Measurements from ENCODE around the gene TXNDC2.

TXNDC2 gene

DNA sequence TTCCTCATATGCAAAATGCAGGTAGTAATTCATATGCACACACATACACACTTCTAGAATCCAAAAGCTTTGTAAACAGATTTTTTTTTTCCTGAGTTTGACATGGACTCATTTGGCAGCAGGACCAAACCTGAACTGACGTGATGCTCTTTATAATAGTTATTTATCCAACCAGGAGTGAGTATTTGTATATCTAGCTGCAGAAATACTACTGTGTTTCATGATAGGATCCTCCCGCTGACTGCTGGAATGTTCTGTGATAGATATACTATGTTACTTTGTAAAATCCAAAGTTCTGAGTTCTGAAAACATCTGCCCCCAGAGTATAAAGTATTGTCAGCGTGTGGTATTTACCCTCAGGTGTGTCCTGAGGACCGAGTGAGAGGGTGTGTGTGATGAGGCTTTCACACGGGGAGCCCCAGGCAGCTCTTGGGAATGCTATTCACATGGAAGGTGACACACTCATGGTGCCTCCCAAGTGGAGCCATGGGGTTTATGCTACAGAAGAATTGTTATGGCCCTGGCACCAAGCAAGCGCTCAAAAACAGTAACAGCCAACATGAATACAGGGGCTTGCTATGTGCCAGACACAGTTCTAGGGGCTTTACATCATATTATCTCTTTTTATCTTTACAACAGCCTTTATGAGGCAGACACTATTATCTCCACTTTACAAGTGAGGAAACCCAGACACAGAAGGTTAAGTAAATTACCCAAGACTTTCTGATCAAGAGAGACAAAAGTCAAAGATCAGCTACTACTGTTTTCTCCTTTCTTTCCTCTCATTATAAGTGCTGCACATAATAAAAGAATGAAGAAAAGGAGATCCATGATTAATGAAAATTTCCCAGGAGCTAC lies 16.7 kb upstream of the TXNDC2 start:
- Histone ChIP-seq H3K27me3 (ENCODE audit: insufficient read depth, low read depth, severe bottlenecking) (no peaks in the 10 kb centered on the region), H3K27ac (no peak overlapping the region)
- no peak for DNase-seq

DNA sequence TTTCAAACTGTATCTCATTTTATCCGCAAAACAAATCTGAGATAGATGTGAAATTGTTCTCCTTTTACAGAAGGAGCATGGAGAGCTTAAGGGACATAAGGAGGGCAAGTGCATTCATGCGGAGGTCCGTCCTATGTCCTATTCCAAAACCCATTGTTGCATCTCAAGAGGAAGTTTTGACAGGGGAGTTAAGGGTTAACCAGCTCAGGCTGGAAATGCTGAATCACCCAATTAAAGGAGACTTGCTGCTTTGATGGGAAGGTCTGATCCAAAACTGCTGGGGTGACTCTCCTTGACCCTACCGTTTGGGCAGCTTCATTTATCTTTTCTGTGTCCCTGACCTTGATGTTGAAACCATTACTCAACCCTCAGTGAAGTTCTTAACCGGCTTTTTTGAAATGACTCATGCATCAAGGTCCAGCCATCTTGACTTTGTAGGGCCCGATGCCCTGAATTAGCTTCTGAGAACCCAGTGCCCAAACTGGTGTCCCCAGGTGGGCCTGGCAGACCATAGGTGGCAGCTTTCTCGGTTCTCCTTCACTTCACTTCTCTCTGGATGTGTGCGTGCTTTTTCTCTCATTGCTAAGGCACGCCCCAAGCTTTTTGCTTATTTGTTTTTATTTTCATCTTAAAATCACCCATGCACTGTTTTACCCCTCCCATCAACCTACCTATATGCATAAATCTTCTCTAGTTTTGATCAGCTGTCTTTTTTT lies 15.9 kb upstream of the TXNDC2 start:
- no peak for DNase-seq
- Histone ChIP-seq H3K27ac (no peak overlapping the region), H3K9me3 (ENCODE audit: severe bottlenecking) (no peaks in the 10 kb centered on the region), H3K4me3 (ENCODE audit: low read depth, low read length) (no peak overlapping the region), H3K36me3 (no peaks in the 10 kb centered on the region), H3K27me3 (ENCODE audit: insufficient read depth, low read depth, severe bottlenecking) (no peaks in the 10 kb centered on the region)
- TF ChIP-seq, protein P1, sequence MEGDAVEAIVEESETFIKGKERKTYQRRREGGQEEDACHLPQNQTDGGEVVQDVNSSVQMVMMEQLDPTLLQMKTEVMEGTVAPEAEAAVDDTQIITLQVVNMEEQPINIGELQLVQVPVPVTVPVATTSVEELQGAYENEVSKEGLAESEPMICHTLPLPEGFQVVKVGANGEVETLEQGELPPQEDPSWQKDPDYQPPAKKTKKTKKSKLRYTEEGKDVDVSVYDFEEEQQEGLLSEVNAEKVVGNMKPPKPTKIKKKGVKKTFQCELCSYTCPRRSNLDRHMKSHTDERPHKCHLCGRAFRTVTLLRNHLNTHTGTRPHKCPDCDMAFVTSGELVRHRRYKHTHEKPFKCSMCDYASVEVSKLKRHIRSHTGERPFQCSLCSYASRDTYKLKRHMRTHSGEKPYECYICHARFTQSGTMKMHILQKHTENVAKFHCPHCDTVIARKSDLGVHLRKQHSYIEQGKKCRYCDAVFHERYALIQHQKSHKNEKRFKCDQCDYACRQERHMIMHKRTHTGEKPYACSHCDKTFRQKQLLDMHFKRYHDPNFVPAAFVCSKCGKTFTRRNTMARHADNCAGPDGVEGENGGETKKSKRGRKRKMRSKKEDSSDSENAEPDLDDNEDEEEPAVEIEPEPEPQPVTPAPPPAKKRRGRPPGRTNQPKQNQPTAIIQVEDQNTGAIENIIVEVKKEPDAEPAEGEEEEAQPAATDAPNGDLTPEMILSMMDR (IDR thresholded peaks at IDR 0.05; ENCODE audit: low read depth, low read length): no peak

More for the DNA sequence above, 16.7 kb upstream of the TXNDC2 start:
- Histone ChIP-seq H3K9me3 (ENCODE audit: severe bottlenecking) (peaks cover 2% of the 10 kb centered on the region), H3K4me3 (ENCODE audit: low read depth, low read length) (no peak overlapping the region), H3K36me3 (no peaks in the 10 kb centered on the region)
- TF ChIP-seq, protein P1 (IDR thresholded peaks at IDR 0.05; ENCODE audit: low read depth, low read length): no peak

DNA sequence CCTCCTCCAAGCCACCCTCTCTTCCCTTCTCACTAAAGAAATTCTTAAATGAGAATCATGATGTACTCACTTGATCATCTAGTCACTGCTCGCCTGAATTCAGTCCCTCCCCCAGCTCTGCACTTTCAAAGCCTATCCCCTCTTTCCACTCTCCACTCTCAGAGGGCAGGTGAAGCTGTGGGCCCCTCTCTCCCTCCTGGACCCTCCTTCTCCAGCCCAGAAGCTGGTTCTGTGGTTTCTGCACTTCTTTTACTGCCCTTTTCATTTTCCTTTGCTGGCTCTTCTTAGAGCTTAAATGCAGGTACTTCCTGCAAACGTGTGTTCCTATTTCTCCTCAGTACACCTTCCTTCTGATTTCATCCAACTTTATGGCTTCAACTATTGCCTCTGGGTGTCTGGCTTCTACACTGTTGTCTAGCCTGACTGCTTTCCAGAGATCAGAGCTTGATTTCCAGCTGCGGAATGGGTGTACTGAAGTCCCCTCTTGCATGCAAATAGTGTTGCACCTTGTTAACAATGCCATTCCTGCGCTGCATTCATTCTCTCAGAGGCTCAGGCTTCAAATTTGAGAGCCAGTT lies 15.3 kb upstream of the TXNDC2 start:
- Histone ChIP-seq H3K4me3 (ENCODE audit: low read depth, low read length) (no peak overlapping the region), H3K27me3 (ENCODE audit: insufficient read depth, low read depth, severe bottlenecking) (no peaks in the 10 kb centered on the region), H3K9me3 (ENCODE audit: severe bottlenecking) (no peaks in the 10 kb centered on the region), H3K27ac (no peak overlapping the region), H3K36me3 (no peaks in the 10 kb centered on the region)
- TF ChIP-seq, protein P1 (IDR thresholded peaks at IDR 0.05; ENCODE audit: low read depth, low read length): no peak
- DNase-seq: no peak

DNA sequence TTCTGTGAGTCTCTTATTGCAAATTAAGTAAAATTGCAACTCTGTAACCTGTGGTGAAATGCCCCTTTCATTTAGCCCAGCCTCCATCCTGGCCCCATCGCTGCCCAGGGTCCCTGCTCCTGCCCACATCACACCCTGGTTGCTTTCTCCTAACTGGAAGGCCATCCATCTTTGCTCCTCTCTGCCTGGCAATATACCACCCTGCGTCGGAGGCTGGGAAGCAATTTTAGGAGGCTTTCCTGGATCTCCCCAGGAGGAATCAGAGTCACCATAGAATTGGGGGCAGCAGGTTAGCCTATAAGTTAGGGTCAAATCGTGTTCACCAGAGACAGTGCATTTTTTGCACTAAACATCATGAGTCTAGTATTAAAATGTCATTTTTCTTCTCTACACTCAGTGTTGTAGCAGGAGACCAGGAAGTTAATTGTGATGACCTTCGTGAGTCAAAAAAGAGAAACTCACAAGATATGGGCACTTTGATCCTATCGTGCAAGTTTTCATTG lies 14.5 kb upstream of the TXNDC2 start:
- DNase-seq: no peak
- TF ChIP-seq, protein P1 (IDR thresholded peaks at IDR 0.05; ENCODE audit: low read depth, low read length): no peak
- Histone ChIP-seq H3K27me3 (ENCODE audit: insufficient read depth, low read depth, severe bottlenecking) (no peaks in the 10 kb centered on the region), H3K27ac (no peak overlapping the region), H3K4me3 (ENCODE audit: low read depth, low read length) (no peak overlapping the region), H3K36me3 (no peaks in the 10 kb centered on the region), H3K9me3 (ENCODE audit: severe bottlenecking) (no peaks in the 10 kb centered on the region)

DNA sequence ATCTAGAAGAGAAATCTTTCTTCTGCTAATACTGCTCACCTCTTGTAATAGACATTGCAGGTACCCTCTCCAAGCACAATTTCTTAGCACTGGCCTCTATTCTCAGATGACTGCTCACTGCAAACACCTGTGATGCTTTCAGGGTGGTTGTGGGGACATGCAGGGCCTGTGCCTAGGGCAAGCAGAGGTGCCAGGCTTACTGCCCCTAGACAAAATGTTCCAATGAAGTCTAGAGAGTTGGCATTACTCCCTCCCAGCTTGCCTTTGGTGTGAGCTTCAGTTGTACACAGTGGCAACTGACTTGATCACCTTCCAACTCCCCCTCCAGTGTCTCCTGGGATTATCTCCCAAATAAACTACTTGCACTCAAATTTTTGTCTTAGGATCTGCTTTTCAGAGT lies 12.9 kb upstream of the TXNDC2 start:
- TF ChIP-seq, protein P1 (IDR thresholded peaks at IDR 0.05; ENCODE audit: low read depth, low read length): no peak
- DNase-seq: no peak
- H3K36me3 ChIP-seq: no peaks in the 10 kb centered on the region
- H3K4me3 ChIP-seq (ENCODE audit: low read depth, low read length): no peak overlapping the region
- H3K9me3 ChIP-seq (ENCODE audit: severe bottlenecking): no peaks in the 10 kb centered on the region
- H3K27ac ChIP-seq: no peak overlapping the region
- no peaks in the 10 kb centered on the region for H3K27me3 ChIP-seq (ENCODE audit: insufficient read depth, low read depth, severe bottlenecking)
